HG03196 (cell line): ENCODE results near the gene ALG14.
"Not testable (repeated sequence)": the region's sequence is repeated elsewhere in the genome, so short reads cannot be mapped to it uniquely, and the experiment has no call there.

Source experiments
- ATAC-seq: cut with Tn5 transposase; IDR thresholded peaks from one replicate; pipeline ENCODE4 v1.9.1; 2021; ENCODE audit not compliant: unreplicated experiment

Gene ALG14

DNA sequence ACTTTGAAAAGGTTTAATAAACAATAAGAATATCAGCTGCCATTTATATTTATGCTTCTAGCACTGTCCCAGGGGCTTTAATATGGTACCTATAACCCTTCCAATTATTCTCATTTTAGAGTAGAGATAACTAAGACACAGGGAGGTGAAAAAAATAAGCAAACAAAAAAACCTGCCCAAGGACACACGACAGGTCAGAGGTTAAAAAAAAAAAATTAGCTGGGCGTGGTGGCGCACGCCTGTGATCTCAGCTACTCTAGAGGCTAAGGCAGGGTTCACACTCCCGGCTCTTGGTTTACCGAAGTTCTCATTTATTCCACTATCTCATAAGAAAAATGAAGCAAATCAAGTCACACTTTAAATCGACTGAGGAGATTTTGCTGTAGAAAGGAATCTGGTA, 111.2 kb downstream of the ALG14 start:
- ATAC-seq = no peak

DNA sequence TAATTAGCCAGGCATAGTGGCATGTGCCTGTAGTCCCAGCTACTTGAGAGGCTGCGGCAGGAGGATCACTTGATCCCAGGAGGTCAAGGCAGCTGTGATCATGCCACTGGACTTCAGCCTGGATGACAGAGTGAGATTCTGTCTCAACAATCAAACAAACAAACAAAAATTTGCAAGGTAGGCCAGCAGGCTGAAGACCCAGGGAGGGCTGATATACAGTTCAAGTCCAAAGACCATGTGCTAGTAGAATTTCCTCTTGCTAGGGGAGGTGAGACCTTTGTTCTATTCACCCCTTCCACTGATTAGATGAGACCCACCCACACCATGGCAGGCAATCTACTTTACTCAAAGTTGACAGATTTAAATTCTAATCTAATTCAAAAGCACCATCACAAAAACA, 114.7 kb downstream of the ALG14 start:
- ATAC-seq = no peak

DNA sequence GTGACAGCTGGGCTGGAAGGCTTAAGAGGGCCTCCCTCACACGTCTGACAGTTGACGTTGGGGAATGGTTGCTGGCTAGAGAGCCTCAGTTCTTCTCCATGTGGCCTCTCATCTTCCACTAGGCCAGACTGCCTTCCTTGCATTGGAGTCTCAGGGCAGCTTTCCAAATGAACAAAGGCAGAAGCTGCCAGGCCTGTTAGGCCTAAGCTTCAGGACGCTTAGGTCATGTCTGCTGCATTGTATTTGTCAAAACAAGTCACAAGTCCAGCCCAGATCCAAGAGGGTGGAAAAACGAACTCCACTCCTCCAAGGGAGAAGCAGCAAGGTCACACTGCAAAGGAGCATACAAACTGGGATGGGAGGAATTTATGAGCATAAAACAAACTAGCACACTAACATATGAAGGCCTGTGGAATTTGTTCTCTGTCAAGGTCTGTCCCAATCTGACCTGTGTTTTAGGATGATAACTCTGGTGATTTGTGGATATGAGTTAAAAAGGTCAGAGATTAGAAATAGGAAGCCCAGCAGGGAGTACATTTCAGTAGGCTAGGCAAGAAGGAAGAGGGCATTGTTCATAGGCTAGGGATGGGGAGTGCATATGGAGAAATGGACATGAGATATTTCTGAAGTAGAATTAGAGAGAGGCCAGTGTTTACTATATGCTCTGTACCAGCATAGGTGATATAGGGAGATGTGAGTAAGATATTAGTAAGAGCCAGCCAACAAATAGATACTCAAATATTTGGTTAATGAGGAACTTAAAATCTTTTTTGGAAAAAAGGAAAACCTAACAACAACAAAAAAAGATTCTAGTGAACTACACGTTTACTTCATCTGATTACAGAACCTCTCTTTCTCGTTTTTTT, 116.8 kb downstream of the ALG14 start:
- no peak for ATAC-seq

DNA sequence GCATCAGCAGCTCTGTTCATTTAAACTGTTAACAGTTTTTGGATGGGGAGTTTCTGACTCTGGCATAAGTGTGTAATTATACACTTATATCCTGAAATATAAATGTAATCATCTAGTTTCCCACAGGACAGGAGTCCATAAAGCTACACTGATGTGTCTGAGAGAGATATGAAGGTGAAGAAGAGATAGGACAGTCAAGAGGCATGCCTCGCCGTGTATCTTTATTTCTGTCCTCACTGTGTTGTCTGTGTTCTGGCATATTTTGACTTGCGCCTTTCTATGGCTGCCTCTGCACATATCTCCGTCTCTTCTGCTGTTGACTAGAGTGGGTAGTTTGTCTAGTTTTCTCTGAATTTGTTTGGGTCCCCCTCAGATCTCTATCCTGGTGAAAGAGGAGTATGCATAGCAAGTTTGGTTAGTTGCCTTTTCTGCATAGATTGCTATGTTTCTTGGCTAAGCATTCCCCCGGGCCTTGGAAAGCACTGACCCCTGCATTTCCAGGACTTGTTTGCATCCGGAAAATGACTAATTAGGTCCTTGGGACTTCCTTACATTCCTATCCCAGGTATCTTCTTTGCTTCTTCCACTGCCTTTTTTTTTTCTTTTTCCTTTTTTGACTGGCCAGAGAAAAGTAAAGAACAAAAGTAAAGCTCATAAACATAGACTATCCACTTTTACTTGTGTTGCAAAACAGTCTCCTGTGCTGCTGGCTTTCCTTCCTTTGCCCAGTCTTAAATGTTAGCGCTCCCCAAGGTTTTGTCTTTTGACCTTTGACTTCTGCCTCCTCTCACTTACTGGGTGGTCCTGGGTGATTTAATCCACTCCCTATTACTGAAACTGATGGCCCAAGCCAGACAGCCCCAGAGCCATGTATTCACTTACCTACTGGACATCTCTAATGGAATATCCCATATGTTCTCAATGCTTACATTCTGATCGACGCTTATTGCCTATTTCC, 118.2 kb downstream of the ALG14 start:
- no peak for ATAC-seq

DNA sequence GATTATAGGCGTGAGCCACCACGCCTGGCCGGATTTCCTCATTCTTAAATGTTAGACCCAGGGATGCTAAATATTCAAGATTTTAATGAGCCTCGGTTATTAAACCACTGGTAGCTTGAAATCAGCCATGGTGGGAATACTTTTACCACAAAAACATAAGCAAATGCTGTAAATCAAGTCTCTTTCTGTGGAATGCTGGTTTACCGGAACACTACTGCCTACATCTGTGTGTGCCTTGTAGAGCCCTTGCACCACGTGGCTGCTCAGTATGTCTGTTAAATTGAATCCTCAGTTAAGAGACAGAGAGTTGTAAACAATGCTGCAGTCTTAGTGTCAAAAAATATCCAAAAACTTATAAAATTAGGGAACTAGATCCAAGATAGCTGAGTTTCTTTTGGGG, 119.0 kb downstream of the ALG14 start:
- ATAC-seq = no peak

DNA sequence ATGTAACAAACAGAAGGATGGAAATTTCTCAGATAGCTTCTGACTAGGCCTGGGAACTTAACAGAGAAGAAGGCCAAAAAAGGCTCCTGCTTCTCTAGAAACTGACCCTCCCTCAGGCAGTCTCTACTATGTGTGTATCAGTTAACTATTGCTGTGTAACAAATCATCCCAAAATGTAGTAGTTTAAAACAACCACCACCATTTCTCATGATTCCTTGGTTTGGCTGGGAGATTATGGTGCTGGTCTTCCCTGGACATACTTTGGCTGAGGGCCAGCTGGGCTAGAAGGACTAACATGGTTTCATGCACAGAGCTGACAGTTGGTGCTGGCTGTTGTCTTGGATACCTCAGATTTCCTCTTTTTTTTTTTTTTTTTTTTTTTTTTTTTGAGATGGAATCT, 119.6 kb downstream of the ALG14 start:
- ATAC-seq = no peak

DNA sequence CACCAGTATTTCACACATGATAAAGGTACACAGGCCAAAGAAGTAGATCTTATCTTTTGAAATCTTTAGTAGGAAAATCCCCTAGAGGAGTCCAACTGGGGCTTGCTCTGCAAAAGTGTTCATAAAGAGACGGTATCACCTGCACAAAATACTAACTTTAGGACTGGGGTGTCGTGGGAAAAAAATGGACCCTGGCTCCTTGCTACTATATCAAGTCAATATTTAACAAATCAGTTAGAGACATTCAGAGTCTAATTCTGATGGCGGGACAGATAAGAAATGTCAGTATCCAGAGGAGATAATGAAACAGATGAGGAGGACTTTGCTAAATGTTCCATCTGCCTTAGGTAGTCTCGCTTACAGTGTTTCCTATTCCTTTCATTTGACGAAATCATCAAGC, 120.2 kb downstream of the ALG14 start:
- ATAC-seq = no peak

DNA sequence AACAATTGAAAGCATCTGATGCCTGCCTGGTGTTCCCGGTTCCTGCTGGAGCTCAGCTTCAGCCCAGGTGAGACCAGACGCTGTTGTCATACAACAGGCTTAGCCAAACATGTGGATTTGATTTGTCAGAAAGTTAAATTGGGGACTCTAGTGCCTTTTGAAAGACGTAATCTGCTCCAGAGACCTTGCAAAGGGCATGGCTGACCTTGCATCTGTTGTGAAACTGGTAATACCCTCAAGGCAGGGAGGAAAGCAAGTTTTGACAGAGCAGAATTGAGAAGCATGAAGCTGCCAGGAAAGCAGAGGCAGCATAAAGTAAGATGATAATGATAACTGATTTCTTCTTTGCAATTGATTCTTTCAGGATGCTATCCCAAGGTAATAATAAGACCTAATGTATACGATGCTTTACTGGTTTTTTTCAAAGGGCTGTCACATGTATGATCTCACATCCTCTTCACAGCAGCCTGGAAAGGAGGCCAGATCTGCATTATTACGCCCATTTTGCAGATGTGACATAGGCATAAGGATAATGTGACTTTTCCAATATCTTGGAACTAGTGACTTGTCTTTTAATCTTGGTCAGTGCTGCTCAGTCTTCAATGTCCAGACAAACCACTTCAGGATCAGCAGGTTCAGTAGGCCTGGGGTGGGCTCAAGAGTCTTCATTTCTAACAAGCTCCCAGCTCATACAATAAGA, 121.1 kb downstream of the ALG14 start:
- ATAC-seq = no peak

DNA sequence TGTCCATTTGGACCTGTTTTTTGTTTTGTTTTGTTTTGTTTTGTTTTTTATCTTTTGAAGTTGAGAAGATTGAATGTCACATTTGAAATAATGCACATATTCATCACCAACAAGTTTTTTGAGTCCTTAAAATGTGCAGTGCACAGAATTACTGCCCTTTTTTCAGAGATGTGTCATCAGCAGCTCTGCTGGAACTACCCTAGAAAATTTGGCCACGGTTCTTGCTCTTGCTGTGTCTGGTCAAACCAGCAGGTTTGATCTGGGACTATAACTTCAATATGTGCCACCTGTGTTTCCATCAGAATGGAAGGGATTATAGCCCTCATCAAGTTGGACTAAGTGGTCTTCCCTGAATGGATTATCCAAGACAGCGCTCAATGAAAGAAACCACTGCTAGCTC, 121.7 kb downstream of the ALG14 start:
- ATAC-seq = no peak

DNA sequence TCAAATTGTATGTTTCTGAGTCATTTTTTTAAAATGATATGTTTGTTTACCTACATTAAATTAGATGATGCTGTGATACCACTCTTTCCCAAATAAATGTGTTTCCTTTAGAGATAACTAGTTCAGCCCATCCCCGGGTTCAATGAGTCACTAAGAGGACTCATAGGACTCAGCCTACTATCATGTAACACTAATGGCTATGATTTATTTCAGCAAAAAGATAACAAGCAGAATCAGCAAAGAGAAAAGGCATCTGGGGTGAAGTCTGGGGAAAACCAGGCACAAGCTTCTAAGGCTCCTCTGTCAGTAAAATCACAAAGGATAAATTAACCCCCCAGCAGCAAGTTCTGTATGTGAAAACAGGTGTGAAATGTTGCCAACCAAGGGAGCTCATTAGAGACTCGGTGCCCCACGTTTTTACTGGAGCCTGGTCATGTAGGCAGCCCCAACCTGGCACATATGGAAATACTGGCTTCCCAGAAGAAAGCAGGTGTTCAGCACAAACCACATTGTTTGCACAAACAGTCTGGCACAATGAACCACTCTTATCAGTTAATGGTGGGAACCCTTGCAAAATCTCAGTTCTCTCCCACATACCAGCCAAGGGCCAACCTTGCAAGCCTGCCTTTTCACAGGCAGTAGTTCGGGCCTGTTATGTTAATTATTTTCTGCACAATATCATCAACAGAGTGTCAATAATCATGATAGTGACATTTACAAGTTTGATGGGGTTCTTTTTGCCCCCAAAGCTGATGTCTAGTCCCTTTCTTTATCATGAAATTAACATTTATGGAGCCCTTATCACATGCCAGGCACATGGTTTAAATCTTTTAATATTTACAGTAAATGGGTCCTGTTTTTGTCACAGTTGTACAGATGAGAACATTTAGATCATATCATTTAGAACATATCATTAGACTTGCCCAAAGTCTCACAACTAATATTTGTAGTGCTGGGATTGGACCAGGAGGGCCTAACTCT, 122.8 kb downstream of the ALG14 start:
- ATAC-seq = no peak

DNA sequence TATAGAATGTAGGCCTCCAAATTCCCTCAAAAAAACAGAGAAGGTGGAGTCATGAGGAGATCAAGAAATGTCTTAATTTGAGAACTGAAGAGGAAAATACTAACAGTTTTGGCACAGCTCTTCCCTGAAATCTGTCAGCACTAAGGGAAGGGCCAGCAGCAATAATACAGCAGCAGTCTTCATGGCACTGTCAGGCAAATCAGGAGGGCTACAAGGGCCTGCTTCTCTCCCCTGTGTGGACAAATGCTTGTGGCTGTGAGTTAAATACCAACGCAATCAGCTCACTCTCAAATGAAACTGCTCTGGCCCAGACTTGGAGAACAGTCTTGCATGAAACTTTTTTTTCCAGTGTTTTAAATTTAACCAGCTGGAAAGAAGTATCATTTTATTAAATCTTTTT, 125.3 kb downstream of the ALG14 start:
- ATAC-seq = no peak

DNA sequence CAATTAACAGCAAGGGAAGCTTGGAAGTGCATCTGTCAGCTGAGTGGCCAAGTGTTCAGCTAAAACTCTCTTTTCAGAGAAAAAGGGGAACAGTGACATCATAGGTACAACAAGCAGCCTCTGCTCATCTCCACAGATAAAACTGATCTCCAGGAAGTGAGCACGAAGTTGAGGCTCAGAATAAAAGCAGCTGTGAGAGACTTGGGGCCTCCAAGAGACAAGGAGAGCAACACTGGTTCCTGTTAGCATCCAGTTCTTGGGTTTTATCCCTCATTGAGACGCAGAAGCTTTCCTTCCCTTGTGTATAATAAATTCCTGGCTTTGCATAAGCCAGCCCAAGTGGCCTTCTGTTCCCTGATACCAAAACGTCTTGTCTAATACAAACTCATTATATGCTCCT, 125.9 kb downstream of the ALG14 start:
- no peak for ATAC-seq

DNA sequence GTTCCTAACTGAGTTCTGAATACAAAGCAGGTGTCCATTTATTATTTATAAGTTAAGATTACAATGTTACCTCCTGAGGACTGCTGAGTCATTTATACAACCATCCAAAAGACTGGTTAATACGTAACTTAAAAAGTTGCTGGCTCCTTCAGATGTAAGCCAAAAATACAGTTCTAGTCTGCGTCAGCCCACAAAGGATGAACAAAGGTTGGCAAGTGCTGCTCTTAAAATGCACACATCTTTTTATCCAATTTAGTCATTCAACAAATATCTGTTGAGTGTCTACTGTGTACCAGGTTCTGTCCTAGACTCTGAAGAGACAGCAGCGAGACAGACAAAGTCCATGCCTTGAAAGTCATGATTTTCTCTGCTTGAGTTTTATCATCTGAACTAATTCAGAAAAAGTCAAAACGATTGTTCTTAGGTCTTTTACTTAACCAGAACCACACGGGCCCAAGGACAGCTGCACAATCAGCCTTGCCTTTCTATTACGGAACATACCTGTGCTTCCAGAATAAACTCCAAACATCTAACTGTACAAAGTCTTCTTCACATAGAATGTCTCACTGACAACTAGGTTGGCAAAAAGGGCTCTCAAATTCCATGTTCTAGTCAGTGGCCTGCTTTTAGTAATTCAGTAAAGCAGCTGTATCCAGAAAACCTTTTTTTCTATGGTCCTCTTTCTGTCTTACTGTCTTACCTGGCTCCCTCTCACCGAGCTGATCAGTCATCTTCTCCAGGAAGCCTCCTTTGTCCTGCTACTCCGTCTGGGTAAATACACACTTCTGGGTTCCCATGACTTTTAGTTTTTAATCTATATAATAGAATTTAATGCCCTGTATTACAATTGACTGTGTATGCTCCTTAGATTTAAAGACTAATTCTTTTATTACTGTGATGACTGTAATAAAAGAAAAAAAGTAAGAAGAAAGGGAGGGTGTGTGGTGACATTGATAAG, 130.3 kb downstream of the ALG14 start:
- ATAC-seq = no peak

DNA sequence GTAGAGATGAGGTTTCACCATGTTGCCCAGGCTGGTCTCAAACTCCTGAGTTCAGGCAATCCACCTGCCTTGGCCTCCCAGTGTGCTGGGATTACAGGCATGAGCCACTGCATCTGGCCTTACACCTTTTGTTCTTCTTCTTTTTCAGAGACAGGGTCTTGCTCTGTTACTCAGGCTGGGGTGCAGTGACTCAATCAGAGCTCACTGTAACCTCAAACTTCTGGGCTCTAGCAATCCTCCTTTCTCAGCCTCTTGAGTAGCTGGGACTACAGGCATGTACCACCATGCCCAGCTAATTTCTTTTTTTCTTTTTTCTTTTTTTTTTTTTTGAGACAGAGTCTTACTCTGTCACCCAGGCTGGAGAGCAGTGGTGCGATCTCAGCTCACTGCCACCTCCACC, 131.3 kb downstream of the ALG14 start:
- ATAC-seq = not testable (repeated sequence)

DNA sequence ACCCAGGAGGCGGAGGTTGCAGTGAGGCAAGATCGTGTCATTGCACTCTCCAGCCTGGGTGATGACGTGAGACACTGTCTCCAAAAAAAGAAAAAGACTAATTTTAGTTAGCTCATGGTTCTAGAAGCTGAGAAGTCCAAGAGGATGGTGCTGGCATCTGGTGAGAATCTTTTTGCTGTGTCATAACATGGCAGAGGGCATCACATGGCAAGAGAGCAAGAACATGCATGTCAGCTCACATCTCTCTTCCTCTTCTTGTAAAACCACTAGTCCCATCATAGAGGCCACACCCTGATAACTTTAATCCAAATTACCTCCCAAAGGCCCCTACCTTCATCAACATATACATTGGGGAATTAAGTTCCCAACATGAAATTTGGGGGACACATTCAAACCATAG, 132.0 kb downstream of the ALG14 start:
- ATAC-seq = no peak

DNA sequence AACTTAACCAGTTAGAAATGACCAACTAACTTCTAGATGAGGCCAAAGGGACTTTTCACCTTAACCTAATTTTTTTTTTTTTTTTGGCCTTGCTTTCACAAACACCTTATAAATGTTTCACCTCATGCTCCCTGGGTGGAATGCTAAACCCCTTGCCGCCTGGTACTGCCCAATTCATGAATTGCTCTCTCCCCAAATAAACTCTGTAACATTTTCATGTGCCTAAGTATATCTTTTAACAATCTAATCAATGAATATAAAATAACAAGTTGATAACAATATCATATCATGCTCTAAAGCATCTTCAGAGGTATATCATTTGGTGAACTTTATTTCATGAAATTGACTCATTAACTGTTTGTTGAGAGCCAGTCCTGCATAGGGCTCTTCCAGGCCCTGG, 134.9 kb downstream of the ALG14 start:
- ATAC-seq = no peak

DNA sequence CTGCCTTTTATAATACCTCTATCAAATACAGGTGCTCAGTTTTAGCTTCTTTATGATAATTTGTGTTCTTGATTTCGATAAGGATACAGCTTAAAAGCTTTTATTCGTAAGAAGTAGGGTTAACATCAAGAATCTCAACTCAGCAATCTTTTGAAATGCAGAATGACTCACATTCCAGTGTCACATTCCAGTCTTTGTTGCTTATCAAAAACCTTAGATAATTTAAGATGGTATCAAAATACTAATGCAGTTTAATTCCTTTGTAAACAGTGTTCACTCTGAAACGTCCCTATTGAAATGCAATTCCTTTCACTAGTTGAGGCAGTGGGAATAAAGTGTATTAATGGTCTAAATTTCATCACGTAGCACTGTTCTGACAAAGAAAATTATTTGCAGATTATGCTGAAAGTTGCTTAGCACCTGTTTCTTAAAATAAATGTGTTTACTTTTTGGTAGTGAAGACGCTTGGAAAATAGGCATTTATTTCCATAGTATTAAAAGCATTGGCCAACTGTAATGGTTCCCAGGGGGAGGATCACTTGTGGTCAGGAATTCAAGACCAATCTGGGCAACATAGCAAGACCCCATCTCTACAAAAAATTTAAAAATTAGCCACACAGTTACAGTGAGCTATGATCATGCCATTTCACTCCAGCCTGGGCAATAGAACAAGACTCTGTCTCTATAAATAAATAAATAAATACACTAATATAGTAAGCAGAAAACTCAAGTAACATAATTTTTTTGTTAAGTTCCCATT, 135.7 kb downstream of the ALG14 start:
- ATAC-seq = no peak

DNA sequence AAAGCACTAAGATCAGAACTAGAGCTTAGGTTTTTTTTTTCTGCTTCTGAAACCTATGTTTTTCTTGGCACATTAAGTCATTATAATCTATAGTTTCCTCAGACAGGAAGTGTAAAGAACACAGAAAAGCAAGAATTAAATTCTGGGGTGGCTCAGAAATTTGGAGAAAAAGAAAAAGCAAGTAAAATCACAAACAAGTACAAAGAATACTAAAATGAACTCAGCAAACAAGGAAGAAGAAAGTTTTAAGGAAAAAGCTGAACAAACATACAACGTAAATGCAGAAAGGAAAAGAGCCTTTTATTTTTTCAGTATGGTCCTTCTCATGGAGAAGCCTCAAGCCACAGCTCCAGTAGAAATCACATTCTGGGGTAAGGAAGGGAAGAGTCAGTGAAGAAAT, 137.3 kb downstream of the ALG14 start:
- ATAC-seq = no peak
